Nephron (organoid): ENCODE measurements around the gene MYBPC1.

Experiments used
- H3K27ac Mint-ChIP-seq, 3 experiments: 2 replicates each; pipeline ENCODE4 v1.8.0; 2020; ENCODE audit warnings: mixed read lengths in 3 of 3, mild to moderate bottlenecking in 2 of 3, moderate library complexity in 1 of 3
- H3K27me3 Mint-ChIP-seq: 2 replicates; pipeline ENCODE4 v1.8.0; 2021; ENCODE audit warnings: low read depth, mild to moderate bottlenecking, moderate library complexity, mixed read lengths
- H3K36me3 Mint-ChIP-seq: 2 replicates; pipeline ENCODE4 v1.8.0; 2020; ENCODE audit warnings: low read depth, mixed read lengths
- H3K4me1 Mint-ChIP-seq: 2 replicates; pipeline ENCODE4 v1.8.0; 2020; ENCODE audit warnings: mixed read lengths
- H3K4me3 Mint-ChIP-seq, 3 experiments: 2 replicates each; pipeline ENCODE4 v1.8.0; 2020; ENCODE audit warnings: mild to moderate bottlenecking in 3 of 3, mixed read lengths in 3 of 3, moderate library complexity in 2 of 3
- H3K9me3 Mint-ChIP-seq: 2 replicates; pipeline ENCODE4 v1.8.0; 2020; ENCODE audit warnings: mixed read lengths
- TF ChIP-seq, protein P1 (sequence below), 3 experiments: fragments of 200-600 bp; sonication (generic); IDR thresholded peaks; one replicate each; pipeline ENCODE4 v1.5.0; 2021; ENCODE audit warnings: antibody characterized with exemption in 3 of 3; ENCODE audit not compliant: unreplicated experiment in 3 of 3

Gene MYBPC1

DNA sequence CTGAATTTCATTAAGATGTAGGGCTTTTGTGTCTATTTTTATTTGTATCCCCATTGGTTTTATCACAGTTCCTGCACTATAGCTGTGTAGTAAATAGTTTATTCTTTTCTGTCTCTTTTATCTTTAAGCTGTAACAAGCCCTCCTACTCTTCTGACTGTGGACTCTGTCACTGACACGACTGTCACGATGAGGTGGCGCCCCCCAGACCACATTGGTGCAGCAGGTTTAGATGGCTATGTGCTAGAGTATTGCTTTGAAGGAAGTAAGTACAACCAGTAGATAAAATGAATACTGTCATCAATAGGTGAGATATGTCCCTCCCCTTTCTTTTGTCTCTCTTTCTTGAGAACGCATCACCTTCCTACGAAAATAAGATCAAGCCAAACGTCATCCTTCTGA lies 68.5 kb downstream of the MYBPC1 start:
- no peaks in the 10 kb centered on the region for H3K27me3 Mint-ChIP-seq
- H3K36me3 Mint-ChIP-seq, result no peaks in the 10 kb centered on the region
- H3K4me3 Mint-ChIP-seq, result no peak overlapping the region
- H3K27ac Mint-ChIP-seq, result no peak overlapping the region
- no peaks in the 10 kb centered on the region for H3K9me3 Mint-ChIP-seq
- peaks cover 5% of the 10 kb centered on the region for H3K4me1 Mint-ChIP-seq
- TF ChIP-seq, protein P1, sequence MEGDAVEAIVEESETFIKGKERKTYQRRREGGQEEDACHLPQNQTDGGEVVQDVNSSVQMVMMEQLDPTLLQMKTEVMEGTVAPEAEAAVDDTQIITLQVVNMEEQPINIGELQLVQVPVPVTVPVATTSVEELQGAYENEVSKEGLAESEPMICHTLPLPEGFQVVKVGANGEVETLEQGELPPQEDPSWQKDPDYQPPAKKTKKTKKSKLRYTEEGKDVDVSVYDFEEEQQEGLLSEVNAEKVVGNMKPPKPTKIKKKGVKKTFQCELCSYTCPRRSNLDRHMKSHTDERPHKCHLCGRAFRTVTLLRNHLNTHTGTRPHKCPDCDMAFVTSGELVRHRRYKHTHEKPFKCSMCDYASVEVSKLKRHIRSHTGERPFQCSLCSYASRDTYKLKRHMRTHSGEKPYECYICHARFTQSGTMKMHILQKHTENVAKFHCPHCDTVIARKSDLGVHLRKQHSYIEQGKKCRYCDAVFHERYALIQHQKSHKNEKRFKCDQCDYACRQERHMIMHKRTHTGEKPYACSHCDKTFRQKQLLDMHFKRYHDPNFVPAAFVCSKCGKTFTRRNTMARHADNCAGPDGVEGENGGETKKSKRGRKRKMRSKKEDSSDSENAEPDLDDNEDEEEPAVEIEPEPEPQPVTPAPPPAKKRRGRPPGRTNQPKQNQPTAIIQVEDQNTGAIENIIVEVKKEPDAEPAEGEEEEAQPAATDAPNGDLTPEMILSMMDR (IDR thresholded peaks at IDR 0.05; ENCODE audit: unreplicated experiment in 3 of 3), result no peak

DNA sequence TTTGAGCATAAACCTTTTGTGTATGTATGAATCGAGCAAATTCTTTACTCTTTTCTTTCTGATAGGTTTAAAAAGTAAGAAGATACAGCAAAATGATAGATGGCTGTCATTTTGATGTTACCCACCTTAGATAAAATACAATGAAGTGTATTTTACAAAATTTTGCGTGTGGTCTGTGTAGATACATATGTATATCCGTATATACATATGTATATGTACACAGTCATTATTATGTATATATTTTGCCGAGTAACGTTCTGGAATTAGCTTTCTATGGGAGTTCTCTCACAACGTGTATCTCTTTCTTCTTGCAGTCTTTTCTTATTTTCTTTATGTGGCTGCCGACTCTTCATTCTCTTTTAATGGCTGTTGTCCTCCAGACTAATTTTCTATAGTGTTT lies 70.2 kb downstream of the MYBPC1 start:
- Mint-ChIP-seq H3K36me3 (no peaks in the 10 kb centered on the region), H3K9me3 (no peaks in the 10 kb centered on the region)

DNA sequence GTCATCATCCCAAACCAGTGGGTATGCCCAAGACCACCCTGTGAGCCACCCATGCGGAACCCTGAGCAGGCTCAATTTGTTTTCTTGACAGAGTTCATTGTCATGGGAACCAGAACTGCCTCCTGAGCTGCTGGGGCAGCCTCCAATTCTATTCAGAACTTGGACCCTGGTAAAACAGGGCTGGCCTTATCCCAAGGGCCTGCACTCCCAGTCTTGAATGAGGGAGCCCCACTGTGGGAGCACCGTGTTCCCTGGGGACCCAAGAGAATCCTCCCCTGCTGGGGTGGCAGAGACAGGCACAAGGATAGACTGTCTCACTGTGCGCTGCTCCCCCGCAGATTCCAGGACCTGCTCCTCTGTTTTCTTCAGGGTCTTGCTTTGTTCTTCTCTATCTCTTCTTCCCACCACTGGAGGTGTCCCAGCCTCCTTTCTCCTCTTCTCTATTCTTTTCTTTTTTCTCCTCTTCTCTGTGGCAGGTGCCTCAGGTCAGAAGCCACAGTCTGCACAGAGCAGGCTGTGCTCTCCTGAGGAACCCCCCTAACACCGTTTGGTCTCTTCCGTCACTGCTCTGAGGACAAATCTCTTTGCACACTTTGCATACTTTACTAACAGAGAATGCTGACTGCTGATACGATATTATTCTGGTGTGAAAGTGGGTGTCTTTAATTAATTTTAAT lies 71.4 kb downstream of the MYBPC1 start:
- Mint-ChIP-seq H3K27me3 (no peaks in the 10 kb centered on the region), H3K4me1 (peaks cover 5% of the 10 kb centered on the region), H3K36me3 (no peaks in the 10 kb centered on the region), H3K9me3 (no peaks in the 10 kb centered on the region), H3K27ac (no peak overlapping the region), H3K4me3 (no peak overlapping the region)
- TF ChIP-seq, protein P1 (IDR thresholded peaks at IDR 0.05; ENCODE audit: unreplicated experiment in 3 of 3), result no peak

More for the DNA sequence above, 70.2 kb downstream of the MYBPC1 start:
- TF ChIP-seq, protein P1 (IDR thresholded peaks at IDR 0.05; ENCODE audit: unreplicated experiment in 3 of 3), result no peak
- Mint-ChIP-seq H3K27me3 (no peaks in the 10 kb centered on the region), H3K27ac (no peak overlapping the region), H3K4me1 (peaks cover 5% of the 10 kb centered on the region), H3K4me3 (no peak overlapping the region)

DNA sequence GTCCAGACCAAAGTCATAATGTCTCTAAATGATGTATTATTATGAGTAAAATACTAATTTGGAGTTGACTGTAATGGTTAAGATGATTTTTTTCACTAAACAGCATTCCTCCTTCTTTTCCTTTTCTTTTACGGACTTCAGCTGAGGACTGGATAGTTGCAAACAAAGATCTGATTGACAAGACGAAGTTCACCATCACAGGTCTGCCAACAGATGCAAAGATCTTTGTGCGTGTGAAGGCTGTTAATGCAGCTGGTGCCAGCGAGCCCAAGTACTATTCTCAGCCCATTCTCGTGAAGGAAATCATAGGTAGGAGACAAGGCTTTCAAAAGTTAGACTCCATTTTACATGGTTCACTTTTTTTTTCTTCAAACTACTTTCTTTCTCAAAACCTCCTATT lies 72.8 kb downstream of the MYBPC1 start:
- Mint-ChIP-seq H3K9me3 (no peaks in the 10 kb centered on the region), H3K27me3 (no peaks in the 10 kb centered on the region), H3K36me3 (no peaks in the 10 kb centered on the region), H3K4me1 (peaks cover 5% of the 10 kb centered on the region), H3K4me3 (no peak overlapping the region), H3K27ac (no peak overlapping the region)
- TF ChIP-seq, protein P1 (IDR thresholded peaks at IDR 0.05; ENCODE audit: unreplicated experiment in 3 of 3), result no peak

DNA sequence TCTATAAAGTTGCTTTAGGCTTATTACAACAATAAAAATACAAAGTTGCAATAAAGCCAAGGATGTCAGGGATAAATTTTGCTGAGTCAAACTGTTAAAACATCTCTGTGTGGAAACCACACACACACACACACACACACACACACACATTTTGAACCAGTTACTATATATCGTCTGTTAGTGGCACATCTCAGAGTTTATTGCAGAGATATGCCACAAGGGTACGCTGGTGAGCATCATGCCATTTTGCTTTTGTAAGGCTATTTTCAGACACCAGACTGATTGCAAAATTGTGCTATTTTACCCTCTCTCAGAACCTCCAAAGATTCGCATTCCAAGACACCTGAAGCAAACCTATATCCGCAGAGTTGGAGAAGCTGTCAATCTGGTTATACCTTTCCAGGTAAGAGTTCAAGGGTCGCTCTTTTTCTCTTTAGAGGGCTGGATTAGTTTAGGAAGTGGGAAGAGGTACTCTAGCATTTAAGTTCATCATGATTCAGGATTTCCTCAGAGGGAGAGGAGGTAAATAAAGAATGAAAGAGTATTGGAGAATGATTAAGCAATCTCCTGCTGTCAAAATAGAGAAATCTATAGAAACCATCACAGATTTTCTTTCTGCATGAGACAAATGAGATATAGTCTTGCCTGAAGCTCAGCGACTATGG lies 75.4 kb downstream of the MYBPC1 start:
- Mint-ChIP-seq H3K27me3 (no peaks in the 10 kb centered on the region), H3K9me3 (no peaks in the 10 kb centered on the region), H3K27ac (no peak overlapping the region), H3K36me3 (no peaks in the 10 kb centered on the region), H3K4me3 (no peak overlapping the region), H3K4me1 (peaks cover 5% of the 10 kb centered on the region)
- TF ChIP-seq, protein P1 (IDR thresholded peaks at IDR 0.05; ENCODE audit: unreplicated experiment in 3 of 3), result peak in 2 of 3 experiments; percentile 23 to 24
